Fibroblast of lung (primary cell): ENCODE measurements around the gene RAD52. TPM values are rescaled to one million over a fixed set of nuclear protein-coding genes. Genes with fewer than 3 reads are reported as not detected.
A peak's percentile ranks its signal among the peaks of the same experiment; 100 is the strongest.

Source experiments
- DNase-seq, 2 donors: peaks; one replicate each; pipeline versions ENCODE4 v3.0.0 to v3.0.0-alpha.2; 2010; ENCODE audit warnings: low read depth in 2 of 2
- H2AFZ ChIP-seq: 2 replicates; pipeline ENCODE4 v1.5.1; 2012; ENCODE audit warnings: low read length, control low read depth, inconsistent platforms
- H3K27ac ChIP-seq: 2 replicates; pipeline ENCODE4 v1.5.1; 2011; ENCODE audit warnings: low read length, control low read depth; ENCODE audit not compliant: insufficient read depth
- H3K27me3 ChIP-seq: 2 replicates; pipeline ENCODE4 v1.5.1; 2011; ENCODE audit warnings: mild to moderate bottlenecking, low read length; ENCODE audit not compliant: control insufficient read depth, insufficient read depth
- H3K36me3 ChIP-seq: 2 replicates; pipeline ENCODE4 v1.5.1; 2011; ENCODE audit warnings: low read length; ENCODE audit not compliant: control insufficient read depth, insufficient read depth
- H3K4me1 ChIP-seq: 2 replicates; pipeline ENCODE4 v1.5.1; 2011; ENCODE audit warnings: low read length; ENCODE audit not compliant: control insufficient read depth, insufficient read depth; ENCODE audit errors: extremely low read depth
- H3K4me2 ChIP-seq: 2 replicates; pipeline ENCODE4 v1.5.1; 2011; ENCODE audit warnings: low read length, control low read depth; ENCODE audit not compliant: insufficient read depth; ENCODE audit errors: extremely low read depth
- H3K4me3 ChIP-seq, 4 experiments: fragments of 200-600 bp in 1 of 4; sonication (generic) in 1 of 4; replicated peaks in 1 of 4; 2 replicates each; pipeline ENCODE4 v1.5.1; 2011 to 2016; ENCODE audit warnings: low read length in 4 of 4, low read depth in 3 of 4, mild to moderate bottlenecking in 3 of 4, control low read depth in 2 of 4, inconsistent platforms in 1 of 4, mixed read lengths in 1 of 4; ENCODE audit not compliant: insufficient read depth in 1 of 4; ENCODE audit errors: control extremely low read depth in 1 of 4
- H3K79me2 ChIP-seq: 2 replicates; pipeline ENCODE4 v1.5.1; 2012; ENCODE audit warnings: mild to moderate bottlenecking, low read length, inconsistent platforms; ENCODE audit not compliant: control insufficient read depth, insufficient read depth
- H3K9ac ChIP-seq: 2 replicates; pipeline ENCODE4 v1.5.1; 2011; ENCODE audit warnings: mild to moderate bottlenecking, low read length, control low read depth; ENCODE audit not compliant: insufficient read depth
- H3K9me3 ChIP-seq: 2 replicates; pipeline ENCODE4 v1.5.1; 2012; ENCODE audit warnings: low read depth, low read length; ENCODE audit not compliant: control insufficient read depth, insufficient read depth
- H4K20me1 ChIP-seq: 2 replicates; pipeline ENCODE4 v1.5.1; 2011; ENCODE audit warnings: low read length; ENCODE audit not compliant: control insufficient read depth, insufficient read depth; ENCODE audit errors: extremely low read depth
- EZH2 ChIP-seq: IDR thresholded peaks from 2 replicates; pipeline ENCODE4 v1.5.1; 2012; ENCODE audit warnings: low read length, control low read depth, mild to moderate bottlenecking; ENCODE audit errors: missing control alignments
- polyA plus RNA-seq, 2 donors: library from polyadenylated mRNA; depleted of rRNA in 1 of 2; stranded (reverse) in 1 of 2; unstranded in 1 of 2; fragments of >200 nt; gene quantifications; 2 replicates each; pipeline ENCODE4 v1.2.1, GENCODE V29; 2011 to 2012; ENCODE audit warnings: missing spikeins in 1 of 2
- total RNA-seq: library from RNA; depleted of rRNA; stranded (reverse); fragments of >200 nt; gene quantifications from 2 replicates; pipeline ENCODE4 v1.2.1, GENCODE V29; 2014
- TF ChIP-seq, protein P1 (sequence below), 2 donors: IDR thresholded peaks in 1 of 2; conservative IDR thresholded peaks in 1 of 2; 1 replicate in 1 of 2; 2 replicates in 1 of 2; pipeline ENCODE4 v1.5.1; 2011 to 2012; ENCODE audit warnings: low read length in 2 of 2, control low read depth in 1 of 2, inconsistent platforms in 1 of 2, low read depth in 1 of 2, mild to moderate bottlenecking in 1 of 2

The RAD52 gene
- total and polyA plus RNA-seq, 2 donors (not counting 1 experiment from before 2014, with no cell fraction given), result 7.3 to 19.2 TPM

DNA sequence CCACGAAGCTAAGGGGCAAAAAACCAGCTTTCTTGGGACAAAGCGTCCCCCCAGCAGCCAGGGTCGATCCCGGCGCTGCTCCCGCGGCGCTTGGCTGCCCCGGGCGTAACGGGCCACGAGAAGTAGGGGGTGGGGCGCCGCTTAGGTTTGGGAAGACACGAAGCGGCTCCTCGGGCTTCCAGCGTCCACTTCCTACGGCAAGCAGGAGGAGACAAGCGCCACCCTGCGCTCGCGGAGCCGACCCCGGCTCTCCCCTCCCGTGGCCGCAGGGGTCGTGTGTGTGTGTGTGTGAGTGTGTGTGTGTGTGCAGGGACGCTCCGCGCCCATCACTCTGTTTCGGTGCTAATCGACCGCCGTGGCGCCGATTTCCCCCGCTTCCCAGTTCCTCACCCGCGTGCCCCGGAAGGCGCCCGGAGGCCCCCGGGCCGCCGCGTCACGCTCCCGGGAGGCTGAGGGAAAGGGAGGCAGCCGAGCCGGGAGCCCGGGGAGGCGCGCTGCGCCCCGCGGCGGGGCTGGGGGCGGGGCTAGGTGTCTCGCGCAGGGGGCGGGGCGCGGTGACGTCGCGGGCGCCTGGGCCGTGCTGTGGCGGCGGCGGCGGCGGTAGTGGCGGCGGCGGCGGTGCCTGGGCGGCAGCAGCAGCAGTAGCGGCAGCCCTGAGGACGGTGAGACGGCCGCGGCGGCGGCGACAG lies 41.3 kb upstream of the RAD52 start, which contains the start of gene ERC1:
ERC1 (plus strand) TSS at position 563 of the 689 bp plus-strand sequence. CDS start 36,681 bp downstream, outside the sequence.
- peaks cover 15% of the 10 kb centered on the region for H3K4me1 ChIP-seq
- H3K9me3 ChIP-seq, result no peaks in the 10 kb centered on the region
- H3K79me2 ChIP-seq, result peaks cover 33% of the 10 kb centered on the region
- H3K4me3 ChIP-seq, result peak within 1 kb of the TSS; percentile 69 to 79 (median 77)
- peak within 1 kb of the TSS; percentile 79 for H2AFZ ChIP-seq
- TF ChIP-seq EZH2, result no peak
- TF ChIP-seq, protein P1, sequence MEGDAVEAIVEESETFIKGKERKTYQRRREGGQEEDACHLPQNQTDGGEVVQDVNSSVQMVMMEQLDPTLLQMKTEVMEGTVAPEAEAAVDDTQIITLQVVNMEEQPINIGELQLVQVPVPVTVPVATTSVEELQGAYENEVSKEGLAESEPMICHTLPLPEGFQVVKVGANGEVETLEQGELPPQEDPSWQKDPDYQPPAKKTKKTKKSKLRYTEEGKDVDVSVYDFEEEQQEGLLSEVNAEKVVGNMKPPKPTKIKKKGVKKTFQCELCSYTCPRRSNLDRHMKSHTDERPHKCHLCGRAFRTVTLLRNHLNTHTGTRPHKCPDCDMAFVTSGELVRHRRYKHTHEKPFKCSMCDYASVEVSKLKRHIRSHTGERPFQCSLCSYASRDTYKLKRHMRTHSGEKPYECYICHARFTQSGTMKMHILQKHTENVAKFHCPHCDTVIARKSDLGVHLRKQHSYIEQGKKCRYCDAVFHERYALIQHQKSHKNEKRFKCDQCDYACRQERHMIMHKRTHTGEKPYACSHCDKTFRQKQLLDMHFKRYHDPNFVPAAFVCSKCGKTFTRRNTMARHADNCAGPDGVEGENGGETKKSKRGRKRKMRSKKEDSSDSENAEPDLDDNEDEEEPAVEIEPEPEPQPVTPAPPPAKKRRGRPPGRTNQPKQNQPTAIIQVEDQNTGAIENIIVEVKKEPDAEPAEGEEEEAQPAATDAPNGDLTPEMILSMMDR (conservative IDR thresholded peaks at IDR 0.05 in 1 of 2, IDR thresholded peaks at IDR 0.05 in 1 of 2; ENCODE audit: low read depth in 1 of 2, low read length in 2 of 2), result no peak
- H3K4me2 ChIP-seq, result peak within 1 kb of the TSS; percentile 98
- H3K36me3 ChIP-seq, result no peaks in the 10 kb centered on the region
- H3K27me3 ChIP-seq, result no peaks in the 10 kb centered on the region
- peak; percentile 91 to 94 for DNase-seq
- H4K20me1 ChIP-seq, result no peaks in the 10 kb centered on the region
- peak within 1 kb of the TSS; percentile 98 for H3K9ac ChIP-seq
- H3K27ac ChIP-seq, result peak within 1 kb of the TSS; percentile 99

DNA sequence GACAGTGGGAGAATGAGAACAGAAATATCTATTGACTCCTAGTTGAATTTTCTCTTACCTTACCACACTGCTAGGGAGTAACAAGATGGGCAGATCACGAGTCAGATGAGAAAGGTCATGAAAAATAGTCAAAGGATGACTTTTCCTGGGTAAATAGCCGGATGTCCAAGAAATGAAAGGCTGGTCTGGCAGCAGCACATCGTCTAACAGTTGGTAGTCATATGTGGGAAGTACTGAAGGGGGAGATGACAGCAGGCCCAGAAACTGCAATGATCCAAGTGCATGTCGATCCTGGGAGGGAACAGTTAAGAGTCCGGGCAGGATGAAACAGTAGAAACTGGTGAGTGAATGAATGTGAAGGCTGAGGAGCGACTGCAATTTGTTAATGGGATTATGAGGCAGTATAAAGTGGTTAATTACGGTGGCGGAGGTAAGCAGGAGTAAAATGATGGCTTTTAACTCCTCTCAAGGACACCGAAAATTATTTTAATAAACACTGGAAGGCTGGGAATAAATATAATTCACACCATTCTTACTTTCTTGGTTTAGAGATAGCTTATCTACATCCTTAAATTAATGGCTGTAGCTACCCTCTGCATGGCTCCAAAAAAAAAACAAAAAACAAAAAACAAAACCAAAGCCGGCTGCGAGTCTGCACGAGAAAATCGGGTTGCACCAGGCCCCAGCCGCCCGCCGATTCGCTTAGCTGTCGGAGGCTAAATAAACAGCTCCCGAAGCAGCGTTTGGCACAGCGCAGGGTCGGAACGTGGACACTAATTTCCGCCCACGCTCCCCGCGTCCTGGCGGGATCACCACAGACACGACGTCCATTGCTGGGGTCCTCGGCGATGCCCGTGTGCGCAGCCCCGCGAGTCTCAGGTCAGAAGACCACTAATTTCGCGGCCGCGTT lies 40.5 kb upstream of the RAD52 start:
- Histone ChIP-seq H3K27ac (peak overlapping the region; percentile 99), H2AFZ (peak overlapping the region; percentile 79), H3K4me3 (peak overlapping the region; percentile 69 to 78 (median 72)), H3K4me1 (peaks cover 12% of the 10 kb centered on the region), H3K79me2 (peaks cover 31% of the 10 kb centered on the region), H3K27me3 (no peaks in the 10 kb centered on the region), H3K4me2 (peak overlapping the region; percentile 98), H3K36me3 (no peaks in the 10 kb centered on the region), H3K9me3 (no peaks in the 10 kb centered on the region), H4K20me1 (no peaks in the 10 kb centered on the region), H3K9ac (peak overlapping the region; percentile 98)
- DNase-seq, result peak; percentile 78 to 81
- TF ChIP-seq, protein P1 (conservative IDR thresholded peaks at IDR 0.05 in 1 of 2, IDR thresholded peaks at IDR 0.05 in 1 of 2; ENCODE audit: low read depth in 1 of 2, low read length in 2 of 2), result peak in 1 of 2 donors; percentile 12
- TF ChIP-seq EZH2, result no peak

DNA sequence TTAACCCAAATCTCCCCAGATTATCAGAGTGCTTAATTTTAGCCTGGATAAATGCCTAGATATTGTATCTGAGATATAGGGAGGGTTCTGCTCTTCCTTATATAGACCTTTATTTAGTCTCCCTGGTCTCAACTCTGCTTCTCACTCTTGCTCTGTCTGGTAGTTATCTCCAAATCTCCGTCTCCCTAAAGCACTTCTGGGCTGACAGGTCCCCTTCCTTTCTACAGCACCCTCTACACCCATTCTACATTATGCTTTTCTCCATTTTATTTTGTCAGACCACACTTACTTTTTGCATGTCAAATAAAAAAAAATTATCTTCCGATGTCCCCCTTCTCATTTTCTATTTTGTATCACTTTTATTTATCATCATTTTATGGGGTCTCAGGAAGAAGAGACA lies 39.6 kb upstream of the RAD52 start:
- H3K27me3 ChIP-seq, result no peaks in the 10 kb centered on the region
- peaks cover 12% of the 10 kb centered on the region for H3K4me1 ChIP-seq
- peak overlapping the region; percentile 15 for H2AFZ ChIP-seq
- H4K20me1 ChIP-seq, result no peaks in the 10 kb centered on the region
- no peaks in the 10 kb centered on the region for H3K9me3 ChIP-seq
- DNase-seq, result no peak
- no peaks in the 10 kb centered on the region for H3K36me3 ChIP-seq
- H3K27ac ChIP-seq, result peak overlapping the region; percentile 99
- TF ChIP-seq EZH2, result no peak
- TF ChIP-seq, protein P1 (conservative IDR thresholded peaks at IDR 0.05 in 1 of 2, IDR thresholded peaks at IDR 0.05 in 1 of 2; ENCODE audit: low read depth in 1 of 2, low read length in 2 of 2), result no peak
- H3K4me2 ChIP-seq, result peak overlapping the region; percentile 98
- H3K4me3 ChIP-seq, result peak overlapping the region in 3 of 4 experiments; percentile 69 to 78 (median 71)
- H3K79me2 ChIP-seq, result peaks cover 21% of the 10 kb centered on the region
- peak overlapping the region; percentile 40 for H3K9ac ChIP-seq
